NCI-H187 (cell line): ENCODE measurements around the gene ROR1.

Source experiments
- DNase-seq, 2 experiments: peaks; one replicate each; lab custom pipeline; 2025; lab: John Stamatoyannopoulos, UW

The ROR1 gene

DNA sequence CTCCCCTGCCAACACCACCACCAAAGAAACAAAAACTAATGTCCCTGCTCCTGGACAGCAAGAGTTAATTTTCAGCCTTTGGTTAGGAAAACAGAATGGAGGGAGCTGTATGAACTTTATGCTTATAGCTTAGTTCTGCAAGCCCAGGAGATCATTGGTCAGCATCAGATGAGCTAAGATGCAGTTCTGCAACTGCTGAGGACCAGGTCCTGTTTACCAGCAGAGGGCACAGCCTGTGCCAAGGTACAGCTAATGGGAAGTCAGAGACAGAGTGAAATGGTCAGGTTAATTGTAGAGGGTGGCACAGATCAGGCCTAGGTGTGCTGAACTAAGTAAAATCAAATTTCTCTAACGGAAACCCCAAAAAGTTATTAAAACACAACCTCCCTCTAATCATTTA lies 161.3 kb downstream of the ROR1 start:
- DNase-seq = no peak

DNA sequence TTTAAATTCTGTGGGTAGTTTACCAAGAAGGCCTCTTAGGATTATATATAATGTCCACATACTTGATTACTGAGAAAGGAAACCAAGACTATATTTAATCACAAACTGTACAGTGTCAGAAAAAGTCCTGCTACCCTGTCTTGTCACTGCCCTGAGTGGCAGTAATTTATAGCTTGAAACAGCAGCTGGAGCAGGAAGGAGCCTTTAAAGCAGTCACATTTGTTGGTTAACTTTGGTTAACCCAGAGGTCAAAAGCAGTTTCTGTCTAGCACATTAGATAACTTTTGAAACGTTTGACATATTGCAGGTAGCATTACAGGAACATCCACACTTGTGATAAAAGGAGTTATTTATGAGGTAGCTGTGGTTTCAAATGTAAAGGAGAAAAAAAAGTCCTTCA lies 161.7 kb downstream of the ROR1 start:
- no peak for DNase-seq

DNA sequence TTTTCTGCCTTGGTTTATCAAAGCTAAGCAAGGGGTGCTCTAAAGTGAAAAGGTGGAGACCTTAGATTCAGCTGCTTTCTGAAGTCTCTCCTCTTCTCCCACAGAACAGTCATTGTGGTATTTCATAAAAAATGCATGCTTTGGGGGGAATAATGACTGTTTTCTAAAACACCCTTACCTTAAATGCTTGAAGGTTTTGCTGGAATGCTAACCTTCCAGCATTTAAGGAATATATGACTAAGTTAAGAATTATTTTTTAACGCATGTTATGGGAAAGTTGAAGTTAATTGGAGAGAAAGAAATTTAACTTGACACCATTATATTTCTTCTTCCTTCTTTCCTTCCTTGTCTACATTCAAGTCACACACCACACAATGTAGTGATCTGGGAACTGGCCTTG lies 162.5 kb downstream of the ROR1 start:
- no peak for DNase-seq

DNA sequence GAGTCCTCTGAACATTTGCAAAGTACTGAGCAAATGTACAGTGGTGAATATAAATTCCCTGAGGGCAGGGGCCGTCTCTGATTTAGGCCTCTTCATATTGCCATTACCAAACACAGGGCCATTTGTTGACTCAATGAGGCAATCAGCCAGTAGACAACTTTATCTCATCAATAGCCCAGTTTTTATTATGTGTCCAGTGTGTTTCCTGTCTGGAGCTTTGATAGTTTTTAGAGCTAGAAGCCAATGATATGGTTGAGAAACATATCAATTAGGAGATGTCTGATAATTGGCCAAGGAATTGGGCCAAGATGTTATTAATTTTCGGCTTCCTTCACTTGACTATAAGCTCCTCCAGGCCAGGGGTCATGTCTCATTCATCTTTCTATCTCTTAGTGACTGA lies 163.0 kb downstream of the ROR1 start:
- no peak for DNase-seq

DNA sequence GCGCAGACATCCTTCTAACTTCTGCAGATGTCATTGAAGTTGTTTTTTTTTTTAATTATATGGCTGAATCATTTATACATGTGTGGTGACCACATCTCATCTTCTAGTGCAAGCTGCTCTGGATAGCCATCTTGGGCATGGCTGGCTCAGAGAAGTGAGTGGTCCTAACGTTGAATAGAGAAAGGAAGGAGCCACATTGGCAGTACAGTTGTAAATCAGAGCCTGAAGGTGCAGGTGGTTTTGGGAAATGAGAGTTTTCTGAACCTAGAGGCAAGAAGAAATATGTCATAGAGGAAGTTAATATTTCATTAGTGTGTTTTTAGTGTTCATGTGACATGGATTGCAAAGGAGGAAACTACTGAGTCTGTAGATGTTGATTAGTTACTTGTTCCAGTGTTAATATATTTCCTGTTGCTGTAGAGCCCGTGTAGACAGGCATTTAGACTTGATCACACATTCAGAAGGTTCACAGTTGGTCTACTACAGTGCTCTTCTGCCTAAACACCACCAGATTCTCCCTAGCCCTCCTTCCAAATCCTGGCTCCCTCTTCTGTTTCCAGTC lies 163.7 kb downstream of the ROR1 start:
- DNase-seq = no peak

DNA sequence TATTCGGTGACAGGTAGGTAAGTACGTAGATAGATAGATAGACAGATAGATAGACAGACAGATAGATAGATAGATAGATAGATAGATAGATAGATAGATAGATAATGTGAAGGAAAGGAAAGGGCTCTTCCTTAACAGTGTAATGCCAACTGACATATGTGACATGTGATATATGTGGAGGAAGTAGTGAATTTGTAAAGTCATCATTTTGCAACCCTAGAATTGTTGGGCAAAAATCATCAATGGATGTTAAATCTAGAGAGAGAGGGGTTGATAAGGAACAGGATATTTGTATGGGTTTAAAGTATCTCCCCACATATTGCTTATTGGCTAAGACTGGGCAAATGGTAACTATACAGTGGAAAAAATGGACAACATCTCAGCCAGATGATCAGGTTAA lies 166.6 kb downstream of the ROR1 start:
- no peak for DNase-seq

DNA sequence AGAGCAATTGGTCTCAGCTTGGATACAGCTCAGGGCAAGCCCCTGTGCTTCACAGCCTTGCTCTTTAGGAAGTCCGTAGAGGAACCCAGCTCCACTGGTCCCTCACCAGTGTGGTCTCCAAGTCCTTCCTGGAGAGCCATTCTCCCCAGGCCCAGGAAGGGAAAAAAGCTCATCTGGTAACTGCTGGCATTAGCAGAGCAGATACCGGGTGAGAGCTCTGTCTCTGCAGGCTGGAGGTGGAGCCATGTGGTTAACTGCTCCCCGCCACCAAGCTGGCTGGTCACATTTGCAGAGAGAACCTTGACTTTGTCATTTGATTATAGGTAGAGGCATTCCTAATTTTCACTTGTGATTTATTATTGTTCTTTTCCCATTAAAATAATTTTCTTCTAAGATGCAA lies 169.6 kb downstream of the ROR1 start:
- no peak for DNase-seq

DNA sequence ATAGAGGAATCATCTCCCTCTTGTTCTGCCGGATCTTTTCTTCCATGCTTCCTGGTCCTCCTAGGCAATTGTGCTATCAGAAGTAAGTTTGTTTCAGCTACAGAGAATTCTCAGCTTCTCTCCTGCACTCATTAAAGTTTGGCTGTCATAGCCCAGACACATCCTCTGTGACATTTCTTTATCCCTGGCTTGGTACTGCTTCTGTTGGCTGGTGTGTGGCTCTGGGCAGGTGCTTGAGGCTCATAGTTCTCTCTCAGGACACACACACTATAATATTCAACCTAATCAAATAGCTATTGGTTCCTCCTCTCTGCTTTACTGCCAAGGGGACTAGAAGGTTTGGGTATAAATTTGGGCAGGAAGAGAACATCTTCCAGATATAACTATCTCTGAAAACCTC lies 172.1 kb downstream of the ROR1 start:
- no peak for DNase-seq

DNA sequence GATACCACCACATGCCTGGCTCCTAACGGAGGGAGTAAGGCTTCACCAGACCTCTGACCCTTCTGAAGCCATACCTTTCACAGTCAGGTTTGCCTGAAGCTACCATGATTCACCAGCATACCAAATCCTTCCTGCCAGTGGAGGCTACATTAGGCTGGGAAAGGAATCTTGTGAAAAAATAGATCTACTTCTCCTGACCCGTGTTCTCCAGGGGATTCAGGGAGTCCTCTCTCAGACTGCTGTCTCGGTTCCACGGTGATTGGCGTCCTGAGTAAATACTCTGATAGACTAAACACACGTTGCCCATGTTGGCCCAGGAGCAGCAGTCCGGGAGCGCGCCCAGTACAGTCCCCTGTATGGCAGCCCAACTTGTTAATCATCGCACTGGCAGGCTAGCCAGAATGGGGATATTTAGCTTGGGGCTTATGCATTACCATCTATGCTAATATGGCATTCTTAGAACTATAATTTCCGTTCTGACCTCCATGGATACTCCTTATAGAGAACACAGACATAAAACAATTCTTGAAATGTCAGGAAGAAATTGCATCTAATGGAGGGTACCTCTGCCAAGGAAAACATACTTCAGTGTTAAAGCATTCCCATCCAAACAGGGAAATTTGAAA lies 173.2 kb downstream of the ROR1 start:
- no peak for DNase-seq

DNA sequence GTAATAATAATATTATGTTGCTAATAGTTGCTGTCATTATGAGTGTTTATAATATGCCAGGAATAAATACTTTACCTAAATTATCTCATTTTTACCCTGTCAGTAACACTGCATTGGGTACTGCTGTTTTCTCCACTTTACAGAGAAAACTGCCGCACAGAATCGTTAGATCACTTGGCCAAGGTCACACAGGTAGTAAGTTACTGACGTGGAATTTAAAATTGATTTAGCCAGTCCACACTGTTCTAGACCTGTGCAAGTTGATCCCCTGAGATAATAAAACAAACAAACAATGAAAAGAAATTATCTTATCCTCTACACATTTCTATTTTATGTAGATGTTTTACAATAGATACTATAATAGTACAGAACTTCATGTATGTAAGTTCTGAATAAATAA lies 174.1 kb downstream of the ROR1 start:
- DNase-seq = no peak

DNA sequence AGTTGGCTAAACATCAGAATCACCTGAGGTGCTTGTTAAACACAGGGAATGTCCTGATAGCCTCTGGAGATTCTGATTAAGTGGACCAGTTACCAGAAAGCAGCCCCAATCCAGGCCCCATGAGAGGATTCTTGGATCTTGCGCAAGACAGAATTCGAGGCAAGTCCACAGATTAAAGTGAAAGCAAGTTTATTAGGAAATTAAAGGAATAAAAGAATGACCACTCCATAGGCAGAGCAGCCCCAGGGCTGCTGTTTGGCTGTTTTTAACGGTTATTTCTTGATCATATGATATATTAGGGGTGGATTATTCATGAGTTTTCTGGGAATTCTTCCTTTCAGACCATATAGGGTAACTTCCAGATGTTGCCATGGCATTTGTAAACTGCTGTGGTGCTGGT lies 176.2 kb downstream of the ROR1 start:
- DNase-seq = no peak

DNA sequence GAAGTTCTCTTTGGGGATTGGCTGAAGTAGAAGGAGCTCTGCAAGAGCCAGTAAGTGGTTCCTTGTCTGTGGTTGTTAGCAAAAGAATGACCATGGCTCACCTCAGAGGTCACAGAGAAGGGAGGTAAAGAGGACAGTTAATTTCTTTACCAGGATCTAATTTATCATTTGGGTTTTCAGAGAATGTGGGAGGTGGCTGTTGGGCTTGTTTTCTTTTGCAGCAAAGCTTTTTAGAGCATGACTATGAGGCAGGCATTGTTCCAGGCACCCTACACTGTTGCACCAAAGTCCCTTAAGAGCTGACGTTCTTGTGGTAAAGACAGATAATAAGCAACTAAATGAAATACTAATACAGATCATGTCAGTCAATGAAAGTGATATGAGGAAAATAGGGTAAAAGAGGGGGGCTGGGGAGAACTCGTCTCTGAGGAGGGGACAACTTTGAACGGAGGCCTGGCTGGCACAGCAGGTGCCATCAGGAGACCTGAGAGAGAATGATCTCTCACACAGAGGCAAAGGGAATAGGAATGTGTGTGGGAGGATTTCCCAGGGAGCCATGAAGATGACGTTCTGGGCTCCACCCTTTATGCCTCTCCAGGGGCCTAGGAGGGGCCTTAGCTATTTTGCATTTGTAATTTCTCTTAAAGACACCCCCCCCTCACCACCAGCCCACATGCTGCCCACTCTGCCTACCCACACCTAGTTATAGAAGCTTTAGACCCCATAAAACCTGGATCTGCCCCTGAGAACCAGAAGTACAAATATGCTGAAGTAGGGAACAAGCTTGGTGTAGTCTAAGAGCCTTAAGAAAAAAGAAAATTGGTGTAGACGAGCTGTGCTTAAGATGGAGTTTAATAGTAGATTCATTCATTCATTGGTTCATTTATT lies 177.5 kb downstream of the ROR1 start:
- no peak for DNase-seq

DNA sequence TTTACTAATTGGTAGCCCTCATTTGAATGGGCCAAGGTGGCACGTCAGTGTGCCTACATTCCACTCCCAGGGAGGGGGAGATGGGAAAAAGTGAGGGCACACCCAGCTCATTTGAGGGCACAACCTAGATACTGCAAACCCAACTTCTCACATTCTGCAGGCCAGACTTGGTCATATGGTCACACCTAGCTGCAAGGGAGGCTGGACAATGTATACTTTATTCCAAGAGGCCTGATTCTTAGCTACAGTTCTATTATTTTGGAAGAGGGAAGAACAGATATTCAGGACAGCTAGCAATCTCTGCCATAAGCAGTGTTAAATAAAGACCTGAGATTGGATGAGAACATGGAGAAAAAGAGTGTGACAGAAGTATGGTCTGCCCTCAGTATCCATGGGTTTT lies 180.4 kb downstream of the ROR1 start:
- DNase-seq = no peak

DNA sequence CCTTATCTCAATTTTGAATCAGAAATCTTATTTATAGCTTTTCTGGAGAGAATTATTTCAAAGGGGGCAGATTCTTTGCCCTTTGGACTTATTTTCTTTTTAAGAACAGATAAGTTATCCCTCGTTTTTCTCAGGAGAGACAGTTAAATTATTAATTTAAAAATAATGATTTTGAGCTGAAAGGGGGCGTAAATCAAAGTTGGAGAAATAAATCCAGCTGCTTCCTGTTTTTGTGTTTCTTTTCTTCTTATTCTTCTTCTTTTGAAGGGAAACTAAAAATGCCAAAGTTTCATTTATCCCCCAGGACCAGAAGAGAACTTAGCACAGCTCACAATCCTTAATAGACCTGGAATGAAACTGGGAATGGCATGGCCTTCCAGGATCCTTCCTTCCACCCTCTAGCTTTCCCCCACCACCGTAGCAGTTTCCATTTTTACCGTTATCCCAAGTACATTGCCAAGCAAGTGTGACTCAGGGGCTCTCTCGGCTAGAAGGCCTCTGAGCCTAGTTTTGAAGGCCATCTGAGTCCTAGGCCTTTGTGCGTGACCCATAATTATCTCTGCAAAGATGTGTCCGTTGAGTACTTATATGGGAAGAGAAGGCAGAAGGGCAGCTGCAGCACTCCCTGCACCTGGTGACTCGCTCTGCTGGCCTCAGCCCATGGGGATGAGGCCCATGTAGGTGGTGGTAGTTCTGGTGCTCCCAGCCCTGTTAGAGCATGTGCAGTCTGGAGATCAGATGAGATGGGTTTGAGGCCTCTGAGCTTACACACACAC lies 181.7 kb downstream of the ROR1 start:
- DNase-seq = no peak

DNA sequence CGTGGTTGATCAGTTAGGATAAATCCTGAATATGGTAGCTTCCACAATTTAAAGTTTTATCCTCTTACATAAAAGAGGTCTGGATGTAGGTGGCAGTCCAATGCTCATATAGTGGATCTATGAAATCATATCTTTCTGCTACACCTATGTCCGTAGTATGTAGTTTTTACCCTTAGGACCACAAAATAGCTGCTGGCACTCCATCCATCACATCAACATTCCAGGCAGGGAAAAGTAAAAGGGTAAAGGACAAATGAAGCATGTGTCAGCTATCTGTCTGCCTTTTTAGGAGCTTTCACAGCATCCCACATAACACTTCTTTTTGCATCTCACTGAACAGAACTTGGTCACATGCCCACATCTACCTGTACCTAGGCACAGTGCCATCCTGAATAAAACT lies 184.7 kb downstream of the ROR1 start:
- no peak for DNase-seq

DNA sequence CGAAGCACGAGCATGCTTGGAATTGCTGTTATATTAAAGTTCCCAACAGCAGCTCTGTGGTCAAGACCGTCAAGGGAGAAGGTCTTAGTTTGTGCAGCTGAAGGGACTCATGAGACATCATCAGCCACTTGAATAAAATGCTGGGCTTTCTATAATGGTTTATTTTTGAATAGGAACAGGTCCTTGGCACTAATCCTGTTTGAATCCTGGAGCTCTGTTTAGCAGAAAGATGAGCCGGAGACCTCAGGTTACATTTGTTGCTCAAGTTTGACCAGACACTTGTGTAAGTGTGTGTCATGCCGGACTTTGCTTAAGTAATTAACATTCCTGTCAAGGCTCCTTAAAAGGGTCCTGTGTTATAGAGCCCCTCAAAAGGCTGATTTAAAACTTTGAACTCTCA lies 186.5 kb downstream of the ROR1 start:
- DNase-seq = no peak

DNA sequence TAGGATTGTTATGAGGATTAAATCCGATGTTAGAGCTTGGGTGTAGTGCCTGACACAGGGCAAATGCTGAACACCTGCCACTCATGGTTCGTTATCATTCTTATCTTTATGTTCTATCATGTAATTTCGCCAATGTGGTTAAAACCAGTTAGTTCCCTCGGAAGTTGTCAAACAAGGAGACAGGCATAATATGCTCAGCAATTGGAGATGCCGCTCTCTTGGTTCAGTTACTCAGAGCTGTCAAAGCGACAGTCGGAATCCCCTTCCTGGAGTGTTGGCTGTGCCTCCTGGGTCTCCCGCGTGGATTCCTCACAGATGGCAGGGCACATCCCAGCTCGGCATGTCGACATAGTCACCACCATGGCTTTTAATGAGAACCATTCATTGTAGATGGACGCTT lies 192.2 kb downstream of the ROR1 start:
- no peak for DNase-seq

DNA sequence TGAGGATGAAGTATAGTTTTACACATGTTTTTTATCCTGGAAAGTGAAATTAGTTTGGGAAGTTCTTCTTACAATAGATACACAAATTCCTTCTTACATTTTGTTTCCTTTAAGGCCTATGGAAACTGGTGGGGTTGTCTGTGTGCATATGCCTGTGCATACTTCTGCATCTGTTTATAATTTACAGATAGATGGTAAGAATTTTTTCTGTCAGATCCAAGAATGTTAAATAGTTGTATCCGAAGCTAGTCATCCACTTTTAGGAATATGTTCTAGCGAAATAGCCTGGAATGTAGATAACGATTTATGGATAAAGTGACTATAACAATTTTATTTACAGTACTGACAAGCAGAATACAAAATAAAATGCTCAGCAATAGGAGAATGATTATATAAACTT lies 194.1 kb downstream of the ROR1 start:
- DNase-seq = no peak

DNA sequence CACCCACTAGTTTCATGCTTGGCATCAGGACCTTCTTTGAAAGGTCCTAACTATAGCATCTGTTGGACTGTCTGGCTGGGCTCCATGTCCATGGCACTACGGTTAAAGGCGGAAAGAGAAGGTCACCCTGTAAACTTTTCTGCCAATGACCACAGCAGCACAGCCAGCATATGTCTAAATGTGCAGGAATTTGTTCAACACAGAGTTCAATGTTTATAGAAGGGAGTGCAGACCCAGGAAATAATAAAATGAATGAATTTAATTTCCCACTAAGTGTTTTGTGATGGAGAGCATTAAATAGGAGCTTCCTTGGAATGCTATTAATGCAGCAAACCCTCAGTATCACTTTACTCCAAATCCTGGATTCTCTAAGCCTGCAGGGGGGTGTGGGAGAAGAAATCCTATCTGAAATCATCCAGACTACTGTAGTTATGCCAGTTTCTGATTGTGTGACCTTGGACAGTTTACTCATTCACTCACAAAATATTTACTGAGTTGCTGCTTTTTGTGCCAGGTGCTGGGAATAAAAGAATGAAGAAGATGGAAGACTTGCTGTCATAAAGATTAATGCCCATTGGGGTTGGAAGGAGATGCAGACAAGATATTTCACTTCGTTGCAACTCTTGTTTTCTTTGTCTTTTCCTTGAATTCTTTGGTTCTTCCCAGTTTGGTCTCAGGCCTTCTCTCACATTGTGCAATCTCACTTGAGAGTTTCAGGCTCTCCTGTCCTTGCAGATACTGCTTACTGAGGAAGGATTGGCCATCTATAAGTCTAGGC lies 195.0 kb downstream of the ROR1 start:
- DNase-seq = no peak

DNA sequence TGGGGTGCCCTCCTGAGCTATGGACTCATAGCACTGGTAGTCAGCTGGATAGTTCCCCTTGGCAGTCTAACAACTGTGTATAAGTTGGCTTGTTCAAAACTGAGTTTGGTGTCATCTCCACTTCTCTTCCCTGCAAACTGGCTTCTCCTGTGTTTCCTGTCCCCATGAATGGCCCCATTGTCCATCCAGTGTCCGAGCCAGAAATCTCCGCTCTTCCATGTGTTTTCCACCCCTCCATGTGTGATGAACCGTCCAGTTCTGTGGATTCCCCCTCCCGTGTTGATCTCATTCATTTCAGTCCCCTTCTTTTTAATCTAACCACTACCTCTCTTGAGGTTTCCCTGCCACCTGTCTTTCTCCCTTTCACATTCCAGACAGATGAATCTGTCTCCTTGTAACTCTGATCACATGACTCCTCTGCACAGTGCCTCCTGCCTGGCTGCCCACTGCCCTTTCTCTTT lies 195.7 kb downstream of the ROR1 start:
- DNase-seq = no peak

DNA sequence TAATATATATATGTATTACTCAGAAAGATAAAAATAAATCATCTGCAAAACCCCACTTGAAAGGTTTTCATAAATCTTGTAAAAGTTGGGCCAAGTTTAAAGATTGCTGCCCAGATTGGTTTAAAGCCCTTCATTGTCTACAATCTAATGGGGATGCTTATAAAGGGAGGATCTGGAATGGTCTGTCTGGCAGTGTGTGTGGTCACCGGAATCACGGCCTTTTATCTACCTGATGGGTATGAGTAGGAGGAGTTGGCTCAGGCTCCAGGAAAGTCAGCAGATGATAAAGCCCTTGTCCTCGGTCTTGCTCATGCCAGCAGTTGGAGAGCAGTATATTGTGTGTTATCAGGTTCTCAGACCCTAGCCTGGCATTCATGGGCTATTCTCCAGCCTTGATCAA lies 197.7 kb downstream of the ROR1 start:
- DNase-seq = no peak

DNA sequence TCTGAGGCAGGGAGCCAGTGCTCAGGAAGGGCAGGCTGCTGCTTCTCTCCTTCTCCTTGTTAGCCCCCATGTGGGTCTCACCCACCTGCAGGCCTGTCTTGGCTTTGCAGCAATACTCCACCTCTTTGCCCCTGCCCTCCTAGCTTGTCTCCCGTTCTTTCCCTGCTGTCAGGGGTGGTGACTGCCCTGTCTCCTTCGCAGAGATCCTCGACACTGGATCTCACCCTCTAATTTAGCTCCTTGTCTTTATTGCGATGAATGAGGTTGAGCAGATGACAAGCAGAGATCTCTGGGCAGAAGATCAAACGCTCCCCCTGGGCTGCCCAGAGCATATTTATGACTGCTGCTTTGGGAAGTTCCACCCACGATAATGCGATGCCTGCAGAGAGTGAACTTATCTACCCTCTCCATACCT lies 199.2 kb downstream of the ROR1 start:
- no peak for DNase-seq
